GM12864 (cell line): ENCODE data around the gene CFAP61.
A peak's percentile ranks its signal among the peaks of the same experiment; 100 is the strongest.

ENCODE experiments used
- DNase-seq: peaks from one replicate; pipeline ENCODE4 v3.0.0-alpha.2; 2011; ENCODE audit warnings: low read depth
- H3K4me3 ChIP-seq: 2 replicates; pipeline ENCODE4 v1.5.1; 2011; ENCODE audit warnings: mild to moderate bottlenecking, low read depth, low read length, control low read depth
- TF ChIP-seq, protein P1 (sequence below): IDR thresholded peaks from 2 replicates; pipeline ENCODE4 v1.5.1; 2011; ENCODE audit warnings: low read depth, mild to moderate bottlenecking, moderate library complexity, low read length, control low read depth, inconsistent platforms; ENCODE audit errors: missing control alignments

CFAP61 gene

DNA sequence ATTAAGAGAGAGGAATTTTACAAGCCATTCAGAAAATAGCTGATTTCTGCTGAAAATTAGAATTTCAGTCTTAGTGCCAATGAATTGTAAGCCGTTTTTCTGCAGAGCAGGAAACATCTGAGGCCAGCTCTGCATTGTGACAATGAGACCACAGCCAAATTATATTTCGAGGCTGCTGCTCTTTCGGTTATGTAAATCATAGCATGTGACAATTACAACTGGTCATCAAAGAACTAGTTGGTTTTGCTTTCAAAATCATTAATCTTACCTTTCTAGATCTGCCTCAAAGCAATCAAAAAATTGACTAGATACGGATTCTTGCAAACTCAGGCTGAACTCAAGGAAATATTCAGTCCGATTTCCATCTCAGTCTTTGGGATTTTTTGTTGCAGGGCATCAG, 282.2 kb downstream of the CFAP61 start:
- H3K4me3 ChIP-seq = no peak overlapping the region; the same call in 1 of the 2 replicates
- TF ChIP-seq, protein P1, sequence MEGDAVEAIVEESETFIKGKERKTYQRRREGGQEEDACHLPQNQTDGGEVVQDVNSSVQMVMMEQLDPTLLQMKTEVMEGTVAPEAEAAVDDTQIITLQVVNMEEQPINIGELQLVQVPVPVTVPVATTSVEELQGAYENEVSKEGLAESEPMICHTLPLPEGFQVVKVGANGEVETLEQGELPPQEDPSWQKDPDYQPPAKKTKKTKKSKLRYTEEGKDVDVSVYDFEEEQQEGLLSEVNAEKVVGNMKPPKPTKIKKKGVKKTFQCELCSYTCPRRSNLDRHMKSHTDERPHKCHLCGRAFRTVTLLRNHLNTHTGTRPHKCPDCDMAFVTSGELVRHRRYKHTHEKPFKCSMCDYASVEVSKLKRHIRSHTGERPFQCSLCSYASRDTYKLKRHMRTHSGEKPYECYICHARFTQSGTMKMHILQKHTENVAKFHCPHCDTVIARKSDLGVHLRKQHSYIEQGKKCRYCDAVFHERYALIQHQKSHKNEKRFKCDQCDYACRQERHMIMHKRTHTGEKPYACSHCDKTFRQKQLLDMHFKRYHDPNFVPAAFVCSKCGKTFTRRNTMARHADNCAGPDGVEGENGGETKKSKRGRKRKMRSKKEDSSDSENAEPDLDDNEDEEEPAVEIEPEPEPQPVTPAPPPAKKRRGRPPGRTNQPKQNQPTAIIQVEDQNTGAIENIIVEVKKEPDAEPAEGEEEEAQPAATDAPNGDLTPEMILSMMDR = no peak
- peak; percentile 57 for DNase-seq

DNA sequence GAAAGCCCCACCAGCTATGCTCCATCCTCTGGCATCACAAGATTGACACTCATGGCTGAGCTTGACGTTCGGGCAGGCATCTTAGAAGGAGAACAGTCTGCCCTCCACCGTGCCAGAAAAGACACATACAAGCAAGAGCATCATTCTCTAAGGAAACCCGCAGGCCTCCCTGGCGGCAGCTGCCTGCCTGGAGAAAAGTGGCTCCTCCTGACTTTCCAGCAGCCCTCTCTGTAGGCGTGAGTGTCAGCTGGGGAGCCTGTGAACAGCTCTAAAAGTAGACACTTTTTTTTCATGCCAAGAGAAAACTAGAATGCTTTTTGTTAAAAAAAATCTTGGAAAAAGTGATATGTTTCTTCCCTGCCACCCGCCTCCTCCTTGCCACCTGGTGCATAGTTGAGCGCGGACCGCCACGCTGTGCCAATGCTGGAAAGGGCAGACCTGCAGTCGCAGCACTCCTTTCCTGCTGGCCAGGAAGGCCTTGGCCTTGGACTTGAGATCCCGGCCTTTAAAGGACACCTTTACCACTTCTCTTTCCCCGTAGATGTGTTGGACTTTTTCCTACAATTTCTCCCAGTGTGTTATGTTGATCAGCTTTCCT, 285.9 kb downstream of the CFAP61 start:
- TF ChIP-seq, protein P1 = no peak
- no peak for DNase-seq
- H3K4me3 ChIP-seq = no peak overlapping the region

DNA sequence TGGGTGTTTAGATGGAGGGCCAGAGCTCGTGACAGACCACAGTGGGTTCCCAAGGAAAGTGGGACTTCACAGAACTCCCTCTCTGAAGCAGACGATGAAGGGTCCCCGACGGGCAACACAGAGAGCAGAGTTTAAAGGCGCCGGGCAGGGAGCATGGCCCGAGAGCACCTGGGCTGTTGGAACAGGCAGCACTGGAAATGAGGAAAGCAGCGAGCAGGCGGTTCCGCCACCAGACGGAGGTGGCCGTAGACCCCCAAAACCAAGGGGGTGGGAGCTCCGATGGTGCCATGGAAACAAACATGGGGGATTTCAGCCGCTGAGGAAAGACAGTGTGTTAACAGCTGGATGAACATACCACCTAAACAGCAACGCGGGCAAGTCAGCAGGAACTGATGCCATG, 288.1 kb downstream of the CFAP61 start:
- no peak overlapping the region for H3K4me3 ChIP-seq
- DNase-seq = no peak
- TF ChIP-seq, protein P1 = no peak

DNA sequence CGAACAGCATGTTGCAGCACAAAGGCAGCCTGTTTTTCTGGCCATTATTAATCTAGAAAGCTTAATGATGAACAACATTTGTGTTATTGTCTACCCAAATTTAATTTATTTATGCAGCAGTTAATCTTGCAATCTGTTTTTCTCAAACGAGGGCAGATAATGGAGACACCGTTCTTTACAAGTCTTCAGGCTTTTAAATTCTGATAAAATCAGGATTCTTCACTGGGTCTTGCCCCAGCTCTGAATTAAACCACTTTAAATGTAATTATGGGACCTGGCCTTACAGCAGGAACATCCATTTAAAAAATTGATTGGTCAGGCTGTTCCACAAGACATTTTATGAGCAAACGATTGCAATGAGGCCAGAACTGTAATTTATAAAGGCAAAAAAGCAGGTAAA, 289.0 kb downstream of the CFAP61 start:
- TF ChIP-seq, protein P1 = no peak
- no peak overlapping the region for H3K4me3 ChIP-seq
- no peak for DNase-seq

DNA sequence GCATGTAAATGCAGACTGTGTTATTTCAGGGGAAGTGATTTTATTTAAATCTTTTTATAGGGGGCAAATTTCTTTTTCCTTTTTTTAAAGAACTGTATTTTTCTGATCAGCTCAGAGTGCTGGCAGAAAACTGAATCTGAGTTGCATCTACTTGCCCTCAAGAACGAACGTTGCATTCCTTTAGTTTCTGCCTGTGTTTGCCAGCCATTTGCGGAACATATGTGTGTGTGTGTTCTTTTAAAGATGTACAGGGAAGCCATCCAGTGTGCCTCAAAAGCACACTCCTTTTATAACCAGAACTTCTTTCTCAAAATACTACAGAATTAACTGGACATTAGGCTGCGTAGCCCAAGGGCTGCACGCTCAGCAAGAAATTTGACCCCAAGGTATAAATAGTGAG, 289.7 kb downstream of the CFAP61 start:
- DNase-seq = no peak
- TF ChIP-seq, protein P1 = no peak
- H3K4me3 ChIP-seq = no peak overlapping the region

DNA sequence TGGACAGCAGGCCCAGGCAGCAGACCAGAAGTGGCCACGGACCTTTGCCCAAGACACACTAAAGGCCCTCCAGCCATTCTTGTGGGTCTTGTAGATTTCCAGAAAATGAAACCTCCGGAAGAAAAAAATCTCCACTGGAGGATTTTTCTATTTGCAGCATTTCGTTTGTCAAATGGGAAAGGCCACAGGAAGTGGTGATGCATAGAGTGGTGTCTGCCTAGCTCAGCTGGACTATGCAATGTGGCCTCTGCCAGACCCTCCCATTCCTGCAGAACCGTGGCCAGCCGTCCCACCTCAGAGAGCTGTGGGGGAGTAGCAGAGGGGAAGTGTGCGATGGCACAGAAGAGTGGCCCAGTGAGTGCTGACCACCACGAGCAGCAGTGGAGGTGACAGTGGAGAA, 291.6 kb downstream of the CFAP61 start:
- TF ChIP-seq, protein P1 = no peak
- no peak overlapping the region for H3K4me3 ChIP-seq
- no peak for DNase-seq

DNA sequence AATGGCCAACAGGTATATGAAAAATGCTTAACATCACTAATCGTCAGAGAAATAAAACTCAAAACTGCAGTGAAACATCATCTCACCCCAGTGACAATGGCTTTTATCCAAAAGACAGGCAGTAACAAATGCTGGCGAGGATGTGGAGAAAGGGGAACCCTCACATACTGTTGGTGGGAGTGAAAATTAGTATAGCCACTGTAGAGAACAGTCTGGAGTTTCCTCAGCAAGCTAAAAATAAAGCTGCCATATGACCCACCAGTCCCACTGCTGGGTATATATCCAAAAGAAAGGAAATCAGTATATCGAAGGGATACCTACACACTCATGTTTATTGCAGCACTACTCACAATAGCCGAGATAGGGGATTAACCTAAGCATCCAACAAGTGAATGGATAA, 292.1 kb downstream of the CFAP61 start:
- H3K4me3 ChIP-seq = no peak overlapping the region
- TF ChIP-seq, protein P1 = no peak
- DNase-seq = no peak
